SU-DHL-6 (cell line): ENCODE measurements around the gene IER3.

Experiments used
- H2AFZ ChIP-seq: fragments of 200-600 bp; sonication (generic); 2 replicates; pipeline ENCODE4 v1.6.1; 2014; ENCODE audit warnings: low read depth, mild to moderate bottlenecking, moderate library complexity, mixed read lengths, antibody characterized with exemption, low read length; ENCODE audit not compliant: severe bottlenecking
- H3F3A ChIP-seq: fragments of 200-600 bp; shearing (Covaris generic); 2 replicates; pipeline ENCODE4 v1.6.0; 2016; ENCODE audit warnings: antibody characterized with exemption, mild to moderate bottlenecking; ENCODE audit not compliant: insufficient read depth
- H3K27ac ChIP-seq: fragments of 200-600 bp; sonication (generic); 2 replicates; pipeline ENCODE4 v1.5.1; 2016; ENCODE audit warnings: low read depth, mild to moderate bottlenecking, low read length, moderate library complexity, mixed read lengths
- H3K27me3 ChIP-seq: fragments of 200-600 bp; sonication (generic), shearing (Covaris generic); 2 replicates; pipeline ENCODE4 v1.6.0; 2014; ENCODE audit warnings: mild to moderate bottlenecking, low read length
- H3K36me3 ChIP-seq: fragments of 200-600 bp; sonication (generic); 2 replicates; pipeline ENCODE4 v1.6.1; 2014; ENCODE audit warnings: mild to moderate bottlenecking, low read length, mixed read lengths
- H3K4me2 ChIP-seq: fragments of 300-600, 200-600 bp; shearing (Covaris generic), sonication (generic); 2 replicates; pipeline ENCODE4 v1.6.0; 2014; ENCODE audit warnings: low read length, low read depth, mild to moderate bottlenecking; ENCODE audit not compliant: poor library complexity, severe bottlenecking
- H3K4me3 ChIP-seq: fragments of 200-600 bp; sonication (generic); 2 replicates; pipeline ENCODE4 v1.5.1; 2014; ENCODE audit warnings: antibody characterized with exemption, low read length, mild to moderate bottlenecking, mixed read lengths; ENCODE audit not compliant: insufficient read depth, poor library complexity, severe bottlenecking
- H3K79me2 ChIP-seq: fragments of 200-600 bp; sonication (generic); 2 replicates; pipeline ENCODE4 v1.6.1; 2014; ENCODE audit warnings: mild to moderate bottlenecking, low read length, moderate library complexity; ENCODE audit not compliant: insufficient read depth
- H3K9ac ChIP-seq: fragments of 200-600 bp; sonication (generic); 2 replicates; pipeline ENCODE4 v1.7.0; 2014; ENCODE audit warnings: mild to moderate bottlenecking, low read length
- H3K9me2 ChIP-seq: fragments of 200-600 bp; sonication (generic); replicated peaks from 2 replicates; pipeline ENCODE4 v1.6.1; 2014; ENCODE audit warnings: low read length; ENCODE audit not compliant: insufficient read depth
- H3K9me3 ChIP-seq: fragments of 200-600 bp; sonication (generic); 2 replicates; pipeline ENCODE4 v1.6.1; 2014; ENCODE audit warnings: low read length, mixed read lengths; ENCODE audit not compliant: insufficient read depth
- H4K20me1 ChIP-seq: fragments of 200-600 bp; sonication (generic); 2 replicates; pipeline ENCODE4 v1.6.1; 2014; ENCODE audit warnings: low read depth, mild to moderate bottlenecking, antibody characterized with exemption, low read length, moderate library complexity, mixed read lengths
- EZH2phosphoT487 ChIP-seq: fragments of 200-600 bp; sonication (generic), shearing (Covaris generic); conservative IDR thresholded peaks from 2 replicates; pipeline ENCODE4 v1.6.1; 2018; ENCODE audit warnings: mild to moderate bottlenecking, antibody characterized with exemption, low read length, moderate library complexity, mixed read lengths
- TF ChIP-seq, protein P1 (sequence below): fragments of 200-600 bp; sonication (generic); IDR thresholded peaks from one replicate; pipeline ENCODE4 v1.5.1; 2017; ENCODE audit warnings: antibody characterized with exemption, mild to moderate bottlenecking, low read length, moderate library complexity; ENCODE audit not compliant: insufficient read depth, poor library complexity, severe bottlenecking

The IER3 gene

DNA sequence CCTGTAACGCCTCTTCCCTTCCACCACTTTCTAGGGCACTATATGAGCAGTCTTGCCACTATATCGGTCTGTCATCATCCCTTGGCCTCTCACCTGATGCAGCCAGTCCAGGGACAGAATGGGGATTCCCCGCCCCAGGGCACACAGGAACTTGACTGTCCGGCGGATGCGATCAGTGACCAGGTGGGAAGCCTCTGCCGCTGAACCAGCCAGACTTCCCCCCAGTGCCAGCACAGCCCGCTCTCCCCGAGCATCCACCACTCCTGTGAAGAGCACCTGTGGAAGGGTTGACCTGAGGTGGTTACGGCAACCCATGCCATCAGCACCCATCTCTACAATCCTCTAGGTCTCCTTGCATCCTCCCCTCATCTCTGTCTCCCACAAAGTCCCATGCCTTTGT, 41.3 kb downstream of the IER3 start:
- Histone ChIP-seq H3K4me2 (no peak overlapping the region), H3K27ac (no peak overlapping the region), H3K79me2 (no peaks in the 10 kb centered on the region), H4K20me1 (no peaks in the 10 kb centered on the region), H3K9me2 (no peaks in the 10 kb centered on the region), H3F3A (0 out of 2 replicates have a peak, but pooled peaks cover 4% of the 10 kb centered on the region), H3K9me3 (no peaks in the 10 kb centered on the region), H3K9ac (no peak overlapping the region), H3K27me3 (no peaks in the 10 kb centered on the region), H3K4me3 (no peak overlapping the region), H3K36me3 (peaks cover 4% of the 10 kb centered on the region; the same call in 1 of the 2 replicates), H2AFZ (no peak overlapping the region)
- TF ChIP-seq EZH2phosphoT487, result no peak
- TF ChIP-seq, protein P1, sequence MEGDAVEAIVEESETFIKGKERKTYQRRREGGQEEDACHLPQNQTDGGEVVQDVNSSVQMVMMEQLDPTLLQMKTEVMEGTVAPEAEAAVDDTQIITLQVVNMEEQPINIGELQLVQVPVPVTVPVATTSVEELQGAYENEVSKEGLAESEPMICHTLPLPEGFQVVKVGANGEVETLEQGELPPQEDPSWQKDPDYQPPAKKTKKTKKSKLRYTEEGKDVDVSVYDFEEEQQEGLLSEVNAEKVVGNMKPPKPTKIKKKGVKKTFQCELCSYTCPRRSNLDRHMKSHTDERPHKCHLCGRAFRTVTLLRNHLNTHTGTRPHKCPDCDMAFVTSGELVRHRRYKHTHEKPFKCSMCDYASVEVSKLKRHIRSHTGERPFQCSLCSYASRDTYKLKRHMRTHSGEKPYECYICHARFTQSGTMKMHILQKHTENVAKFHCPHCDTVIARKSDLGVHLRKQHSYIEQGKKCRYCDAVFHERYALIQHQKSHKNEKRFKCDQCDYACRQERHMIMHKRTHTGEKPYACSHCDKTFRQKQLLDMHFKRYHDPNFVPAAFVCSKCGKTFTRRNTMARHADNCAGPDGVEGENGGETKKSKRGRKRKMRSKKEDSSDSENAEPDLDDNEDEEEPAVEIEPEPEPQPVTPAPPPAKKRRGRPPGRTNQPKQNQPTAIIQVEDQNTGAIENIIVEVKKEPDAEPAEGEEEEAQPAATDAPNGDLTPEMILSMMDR, result no peak

DNA sequence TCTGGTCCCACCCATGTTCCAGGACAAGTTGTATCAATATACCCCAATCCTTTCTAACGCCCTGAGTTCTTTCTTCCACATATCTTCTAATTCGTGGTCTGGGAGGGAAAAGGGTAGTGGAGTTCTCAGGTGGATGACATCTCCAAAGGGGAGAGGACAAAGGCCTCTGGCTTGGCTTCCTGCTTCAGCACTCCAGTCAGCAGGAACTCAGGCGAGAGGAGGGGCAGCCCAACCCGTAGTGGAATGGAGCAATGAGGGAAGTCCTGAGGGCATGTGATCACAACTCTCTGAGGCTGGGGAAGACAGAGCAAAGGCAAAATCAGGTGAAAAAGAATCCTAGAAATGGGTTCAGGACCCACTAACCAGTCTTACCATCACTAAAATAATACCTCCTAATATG, 44.0 kb downstream of the IER3 start:
- H3K4me3 ChIP-seq, result no peak overlapping the region
- H3K4me2 ChIP-seq, result no peak overlapping the region
- TF ChIP-seq, protein P1, result no peak
- H3K79me2 ChIP-seq, result no peaks in the 10 kb centered on the region
- H3K27ac ChIP-seq, result no peak overlapping the region
- no peaks in the 10 kb centered on the region for H3K9me3 ChIP-seq
- no peaks in the 10 kb centered on the region for H3F3A ChIP-seq
- no peaks in the 10 kb centered on the region for H3K9me2 ChIP-seq
- H2AFZ ChIP-seq, result no peak overlapping the region
- H4K20me1 ChIP-seq, result no peaks in the 10 kb centered on the region
- H3K27me3 ChIP-seq, result no peaks in the 10 kb centered on the region
- H3K36me3 ChIP-seq, result peaks cover 4% of the 10 kb centered on the region; the same call in 1 of the 2 replicates
- no peak overlapping the region for H3K9ac ChIP-seq

DNA sequence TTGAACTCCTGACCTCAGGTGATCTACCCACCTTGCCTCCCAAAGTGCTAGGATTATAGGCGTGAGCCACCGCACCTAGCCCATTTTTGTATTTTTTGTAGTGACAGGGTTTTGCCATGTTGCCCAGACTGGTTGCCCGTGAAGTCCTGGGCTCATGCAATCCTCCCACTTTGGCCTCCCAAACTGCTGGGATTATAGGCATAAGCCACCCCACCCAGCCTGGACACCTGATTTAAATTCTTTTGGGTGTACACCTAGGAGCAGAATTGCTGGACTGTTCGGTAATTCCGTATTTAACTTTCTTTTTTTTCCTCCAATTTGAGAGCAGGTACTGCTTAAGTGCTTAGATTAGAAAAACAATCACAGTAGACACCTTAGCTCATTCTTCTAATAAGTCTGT, 47.9 kb downstream of the IER3 start:
- no peak overlapping the region for H3K9ac ChIP-seq
- H3K4me3 ChIP-seq, result no peak overlapping the region
- no peaks in the 10 kb centered on the region for H3K79me2 ChIP-seq
- TF ChIP-seq, protein P1, result no peak
- TF ChIP-seq EZH2phosphoT487, result no peak
- H3F3A ChIP-seq, result peaks cover 7% of the 10 kb centered on the region; the same call in 1 of the 2 replicates
- no peaks in the 10 kb centered on the region for H3K27me3 ChIP-seq
- H3K36me3 ChIP-seq, result peaks cover 4% of the 10 kb centered on the region; the same call in 1 of the 2 replicates
- no peaks in the 10 kb centered on the region for H3K9me2 ChIP-seq
- H3K9me3 ChIP-seq, result no peaks in the 10 kb centered on the region
- no peaks in the 10 kb centered on the region for H4K20me1 ChIP-seq
- no peak overlapping the region for H3K27ac ChIP-seq
- H3K4me2 ChIP-seq, result no peak overlapping the region
- H2AFZ ChIP-seq, result no peak overlapping the region
